GM18502 (cell line): Measurements from ENCODE around the gene TEX52.
A peak's percentile ranks its signal among the peaks of the same experiment; 100 is the strongest.

Source experiments
- ATAC-seq: cut with Tn5 transposase; IDR thresholded peaks from one replicate; pipeline ENCODE4 v1.9.1; 2021; ENCODE audit warnings: mild to moderate bottlenecking; ENCODE audit not compliant: unreplicated experiment, poor library complexity

Gene TEX52

GRCh38 chr12:2857021-2857431 lies at the start of gene TEX52:
Gene TEX52 (minus strand): TSS chr12:2857039. CDS start chr12:2857026, 13 bp downstream.
- no peak for ATAC-seq

- no peak for ATAC-seq
These were observed 47.4 kb upstream of the TEX52 start for GRCh38 chr12:2904260-2904659.

GRCh38 chr12:2902272-2902880 lies 45.5 kb upstream of the TEX52 start:
- no peak for ATAC-seq

- no peak for ATAC-seq
These were observed 43.8 kb upstream of the TEX52 start for GRCh38 chr12:2900642-2901041.

- no peak for ATAC-seq
These were observed 40.6 kb upstream of the TEX52 start for GRCh38 chr12:2897418-2897817.

- no peak for ATAC-seq
These were observed 38.7 kb upstream of the TEX52 start for GRCh38 chr12:2895511-2895910.

- no peak for ATAC-seq
These were observed 38.2 kb upstream of the TEX52 start for GRCh38 chr12:2895051-2895451.

- no peak for ATAC-seq
These were observed 36.2 kb upstream of the TEX52 start for GRCh38 chr12:2893007-2893406.

- ATAC-seq, result no peak
These were observed 35.4 kb upstream of the TEX52 start for GRCh38 chr12:2892246-2892645.

- peak; percentile 25 for ATAC-seq
These were observed 34.6 kb upstream of the TEX52 start for GRCh38 chr12:2891240-2892053.

- ATAC-seq, result peak; percentile 98
These were observed 33.8 kb upstream of the TEX52 start, which contains the start of gene TULP3 for GRCh38 chr12:2890388-2891239. Gene TULP3 (plus strand): TSS chr12:2890891. CDS start chr12:2890948, 57 bp downstream.

GRCh38 chr12:2890001-2890387 lies 33.2 kb upstream of the TEX52 start:
- no peak for ATAC-seq

GRCh38 chr12:2886768-2887450 lies 30.1 kb upstream of the TEX52 start:
- no peak for ATAC-seq

GRCh38 chr12:2884810-2885209 lies 28.0 kb upstream of the TEX52 start:
- ATAC-seq, result no peak

- no peak for ATAC-seq
These were observed 23.0 kb upstream of the TEX52 start for GRCh38 chr12:2879853-2880252.

GRCh38 chr12:2877953-2878732 lies 21.3 kb upstream of the TEX52 start:
- ATAC-seq, result no peak

- peak; percentile 77 for ATAC-seq
These were observed 20.5 kb upstream of the TEX52 start, which contains the start of the genes FOXM1 and RHNO1 for GRCh38 chr12:2877047-2877952. Gene FOXM1 (minus strand): TSS chr12:2877174. CDS start chr12:2874478, 2,696 bp downstream. Gene RHNO1 (plus strand): TSS chr12:2877223. CDS start chr12:2885367, 8,144 bp downstream.

GRCh38 chr12:2876431-2877046 lies 19.7 kb upstream of the TEX52 start:
- peak; percentile 42 for ATAC-seq
